ENCODE data around the gene TMEM50A. TPM values are rescaled to one million over a fixed set of nuclear protein-coding genes. Genes with fewer than 3 reads are reported as not detected.
A peak's percentile ranks its signal among the peaks of the same experiment; 100 is the strongest.
"Not testable (repeated sequence)": the region's sequence is repeated elsewhere in the genome, so short reads cannot be mapped to it uniquely, and the experiment has no call there.

The TMEM50A gene
- total RNA-seq, 2 experiments from 2014 or later, result 89.9 to 101 TPM

GRCh38 chr1:25356848-25357247, 18.7 kb downstream of the TMEM50A start:
- peak overlapping the region; percentile 88 for H3K27ac Mint-ChIP-seq
- H3K27me3 Mint-ChIP-seq, result no peaks in the 10 kb centered on the region
- peak overlapping the region; percentile 3 for H3K4me3 Mint-ChIP-seq
- H3K9me3 Mint-ChIP-seq, result no peaks in the 10 kb centered on the region
- no peak for DNase-seq
- peaks cover 37% of the 10 kb centered on the region for H3K4me1 Mint-ChIP-seq
- H3K36me3 Mint-ChIP-seq, result peaks cover 31% of the 10 kb centered on the region

DNA sequence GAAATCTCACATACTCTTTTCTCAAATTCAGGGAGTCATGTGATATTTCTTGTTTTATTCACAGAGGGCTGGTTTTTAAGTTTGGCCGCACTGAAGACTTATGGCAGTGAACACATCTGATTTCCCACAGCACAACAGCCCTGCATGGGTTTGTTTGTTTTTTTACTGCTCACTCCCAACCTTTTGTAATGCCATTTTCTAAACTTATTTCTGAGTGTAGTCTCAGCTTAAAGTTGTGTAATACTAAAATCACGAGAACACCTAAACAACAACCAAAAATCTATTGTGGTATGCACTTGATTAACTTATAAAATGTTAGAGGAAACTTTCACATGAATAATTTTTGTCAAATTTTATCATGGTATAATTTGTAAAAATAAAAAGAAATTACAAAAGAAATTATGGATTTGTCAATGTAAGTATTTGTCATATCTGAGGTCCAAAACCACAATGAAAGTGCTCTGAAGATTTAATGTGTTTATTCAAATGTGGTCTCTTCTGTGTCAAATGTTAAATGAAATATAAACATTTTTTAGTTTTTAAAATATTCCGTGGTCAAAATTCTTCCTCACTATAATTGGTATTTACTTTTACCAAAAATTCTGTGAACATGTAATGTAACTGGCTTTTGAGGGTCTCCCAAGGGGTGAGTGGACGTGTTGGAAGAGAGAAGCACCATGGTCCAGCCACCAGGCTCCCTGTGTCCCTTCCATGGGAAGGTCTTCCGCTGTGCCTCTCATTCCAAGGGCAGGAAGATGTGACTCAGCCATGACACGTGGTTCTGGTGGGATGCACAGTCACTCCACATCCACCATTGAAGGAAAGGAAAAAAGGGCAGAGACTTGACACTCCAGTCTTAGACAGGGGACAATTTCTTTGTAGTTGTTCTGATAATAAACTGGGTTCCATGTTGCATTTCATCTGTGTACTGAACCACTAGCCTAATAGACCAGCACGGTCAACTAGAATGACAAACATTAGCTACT, 22.8 kb downstream of the TMEM50A start:
- Mint-ChIP-seq H3K9me3 (no peaks in the 10 kb centered on the region), H3K27ac (peak overlapping the region; percentile 75), H3K4me1 (peaks cover 29% of the 10 kb centered on the region), H3K4me3 (no peak overlapping the region), H3K27me3 (no peaks in the 10 kb centered on the region), H3K36me3 (peaks cover 25% of the 10 kb centered on the region)
- DNase-seq, result peak; percentile 7

DNA sequence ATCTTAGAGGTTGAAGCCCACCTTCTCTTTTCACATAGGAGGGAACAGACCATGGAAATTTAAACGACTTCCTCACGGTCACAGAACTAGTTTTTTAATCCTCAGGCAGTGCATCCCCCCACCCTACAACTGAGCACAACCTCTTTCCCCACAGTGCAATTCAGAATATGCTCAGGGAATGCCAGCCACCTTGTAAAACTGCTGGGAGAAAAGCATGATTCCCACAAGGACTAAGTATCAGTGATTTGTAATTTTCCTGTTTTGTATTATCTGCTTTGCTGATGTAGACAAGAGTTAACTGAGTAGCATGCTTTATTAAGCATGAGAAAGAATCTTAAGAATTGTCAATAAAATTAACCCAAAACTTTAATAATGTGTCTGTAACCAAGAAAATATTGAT, 23.8 kb downstream of the TMEM50A start:
- no peak overlapping the region for H3K4me3 Mint-ChIP-seq
- no peak for DNase-seq
- no peaks in the 10 kb centered on the region for H3K27me3 Mint-ChIP-seq
- H3K27ac Mint-ChIP-seq, result peak overlapping the region; percentile 75
- no peaks in the 10 kb centered on the region for H3K9me3 Mint-ChIP-seq
- peaks cover 18% of the 10 kb centered on the region for H3K36me3 Mint-ChIP-seq
- peaks cover 22% of the 10 kb centered on the region for H3K4me1 Mint-ChIP-seq

DNA sequence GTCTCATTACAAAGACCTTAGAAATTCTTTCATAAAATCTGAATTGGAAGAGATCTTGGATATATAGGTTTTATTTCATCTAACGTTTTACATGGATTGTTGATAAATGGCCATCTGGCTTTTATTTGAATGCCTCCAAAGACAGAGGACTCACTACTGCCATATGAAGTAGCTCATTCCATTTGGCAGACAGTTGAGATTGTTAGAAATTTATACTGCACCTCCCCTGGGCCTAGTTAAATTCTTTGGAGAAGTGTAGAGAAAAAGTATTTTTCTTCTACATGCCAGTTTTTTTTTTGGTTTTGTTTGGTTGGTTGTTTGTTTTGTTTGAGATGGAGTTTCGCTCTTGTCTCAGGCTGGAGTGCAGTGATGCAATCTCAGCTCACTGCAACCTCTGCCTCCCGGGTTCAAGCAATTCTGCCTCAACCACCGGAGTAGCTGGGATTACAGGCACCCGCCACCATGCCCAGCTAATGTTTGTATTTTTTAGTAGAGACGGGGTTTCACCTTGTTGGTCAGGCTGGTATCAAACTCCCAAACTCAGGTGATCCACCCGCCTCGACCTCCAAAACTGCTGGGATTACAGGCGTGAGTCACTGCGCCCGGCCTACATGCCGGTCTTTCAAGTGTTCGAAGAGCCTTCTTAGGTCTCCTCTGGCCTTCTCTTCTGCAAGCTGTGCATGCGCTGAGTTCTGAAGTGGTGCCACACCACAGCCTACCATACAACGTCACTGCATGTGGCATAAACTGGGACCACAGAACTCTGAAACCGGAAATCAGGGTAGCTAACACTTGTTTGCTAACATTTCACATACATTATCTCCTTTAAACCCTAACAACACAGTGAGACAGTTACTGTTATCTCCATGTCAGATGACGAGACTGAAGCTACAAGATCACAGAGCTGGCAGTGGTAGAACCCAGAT, 24.8 kb downstream of the TMEM50A start:
- H3K9me3 Mint-ChIP-seq, result not testable (repeated sequence)

GRCh38 chr1:25369241-25369640, 31.1 kb downstream of the TMEM50A start:
- H3K4me3 Mint-ChIP-seq, result no peak overlapping the region

More for the DNA sequence above, 24.8 kb downstream of the TMEM50A start:
- not testable (repeated sequence) for H3K27ac Mint-ChIP-seq, H3K27me3 Mint-ChIP-seq, DNase-seq, H3K4me3 Mint-ChIP-seq
- H3K4me1 Mint-ChIP-seq, result peaks cover 13% of the 10 kb centered on the region
- H3K36me3 Mint-ChIP-seq, result peaks cover 14% of the 10 kb centered on the region

DNA sequence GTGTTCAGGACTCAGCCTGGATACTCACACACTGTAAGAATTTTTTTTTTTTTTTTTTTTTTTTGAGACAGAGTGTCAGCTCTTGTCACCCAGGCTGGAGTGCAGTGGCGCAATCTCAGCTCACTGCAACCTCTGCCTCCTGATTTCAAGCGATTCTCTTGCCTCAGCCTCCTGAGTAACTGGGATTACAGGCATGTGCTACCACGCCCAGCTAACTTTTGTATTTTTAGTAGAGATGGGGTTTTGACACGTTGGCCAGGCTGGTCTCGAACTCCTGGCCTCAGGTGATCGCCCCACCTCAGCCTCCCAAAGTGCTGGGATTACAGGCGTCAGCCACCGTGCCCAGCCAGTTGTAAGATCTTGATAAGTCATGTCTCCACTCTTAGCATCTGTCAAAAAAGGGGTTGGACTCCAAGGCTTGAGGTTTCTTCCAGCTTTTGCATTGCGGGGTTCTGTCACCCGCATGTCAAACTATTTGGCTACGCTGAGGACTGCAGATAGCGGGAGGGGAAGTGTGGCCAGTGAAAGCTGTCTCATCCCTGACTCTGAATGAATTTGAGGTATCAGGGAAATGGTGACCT, 31.6 kb downstream of the TMEM50A start:
- H3K27me3 Mint-ChIP-seq, H3K9me3 Mint-ChIP-seq, H3K27ac Mint-ChIP-seq, DNase-seq, H3K4me1 Mint-ChIP-seq, H3K36me3 Mint-ChIP-seq, H3K4me3 Mint-ChIP-seq: not testable (repeated sequence)

More at GRCh38 chr1:25369241-25369640, 31.1 kb downstream of the TMEM50A start:
- Mint-ChIP-seq H3K36me3 (no peaks in the 10 kb centered on the region), H3K27me3 (no peaks in the 10 kb centered on the region), H3K9me3 (no peaks in the 10 kb centered on the region), H3K27ac (no peak overlapping the region), H3K4me1 (no peaks in the 10 kb centered on the region)
- DNase-seq, result no peak

GRCh38 chr1:25371757-25372156, 33.6 kb downstream of the TMEM50A start:
- H3K27ac Mint-ChIP-seq, H3K4me1 Mint-ChIP-seq, H3K4me3 Mint-ChIP-seq, H3K9me3 Mint-ChIP-seq, H3K27me3 Mint-ChIP-seq, DNase-seq, H3K36me3 Mint-ChIP-seq: not testable (repeated sequence)

GRCh38 chr1:25378367-25378766, 40.2 kb downstream of the TMEM50A start:
- not testable (repeated sequence) for H3K4me1 Mint-ChIP-seq, H3K27ac Mint-ChIP-seq, DNase-seq, H3K27me3 Mint-ChIP-seq, H3K9me3 Mint-ChIP-seq, H3K36me3 Mint-ChIP-seq, H3K4me3 Mint-ChIP-seq

- not testable (repeated sequence) for H3K36me3 Mint-ChIP-seq, H3K4me1 Mint-ChIP-seq, H3K27ac Mint-ChIP-seq
These were observed 44.4 kb downstream of the TMEM50A start for GRCh38 chr1:25382543-25382942.

DNA sequence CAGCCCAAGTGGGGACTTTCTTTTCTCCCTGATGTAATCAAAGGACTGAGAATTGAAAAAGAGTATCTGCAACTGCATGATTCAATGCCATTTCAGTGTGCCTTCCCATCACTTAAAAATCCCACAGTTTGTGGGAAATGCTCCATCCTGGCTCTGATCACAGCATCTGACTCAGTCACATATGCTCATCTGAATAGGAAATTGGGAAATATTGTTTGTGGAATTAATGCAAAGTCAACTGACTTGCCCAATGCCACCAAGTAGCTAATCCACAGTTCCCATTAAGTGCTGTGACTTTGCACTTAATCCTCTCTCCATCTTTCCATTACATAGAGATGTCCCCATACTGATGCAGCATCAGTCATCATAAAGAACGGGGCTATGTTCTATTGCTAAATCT, 45.0 kb downstream of the TMEM50A start:
- not testable (repeated sequence) for H3K4me1 Mint-ChIP-seq, H3K4me3 Mint-ChIP-seq, DNase-seq, H3K36me3 Mint-ChIP-seq, H3K9me3 Mint-ChIP-seq, H3K27me3 Mint-ChIP-seq, H3K27ac Mint-ChIP-seq

More at GRCh38 chr1:25382543-25382942, 44.4 kb downstream of the TMEM50A start:
- H3K4me3 Mint-ChIP-seq, H3K9me3 Mint-ChIP-seq, DNase-seq, H3K27me3 Mint-ChIP-seq: not testable (repeated sequence)

DNA sequence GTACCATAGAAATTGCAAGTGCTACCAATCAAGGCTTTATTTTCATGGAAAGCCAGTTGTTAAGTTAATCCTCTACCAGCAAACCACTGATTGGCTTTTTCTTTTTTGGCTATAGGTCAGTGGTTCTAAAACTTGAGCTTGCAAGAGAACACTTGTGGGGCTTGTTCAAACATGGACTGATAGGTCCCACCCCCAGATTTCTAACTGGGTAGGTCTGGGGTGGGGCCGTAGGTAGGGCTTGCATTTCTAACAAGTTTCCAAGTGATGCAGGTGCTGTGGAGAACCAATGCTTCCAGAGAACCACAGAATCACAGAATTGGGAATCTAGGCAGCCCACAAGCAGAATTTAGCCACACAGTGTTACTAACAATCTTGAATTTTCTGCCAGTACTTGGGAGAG, 45.7 kb downstream of the TMEM50A start:
- not testable (repeated sequence) for DNase-seq, H3K4me3 Mint-ChIP-seq, H3K36me3 Mint-ChIP-seq, H3K27ac Mint-ChIP-seq, H3K4me1 Mint-ChIP-seq, H3K27me3 Mint-ChIP-seq, H3K9me3 Mint-ChIP-seq

- not testable (repeated sequence) for H3K4me3 Mint-ChIP-seq, H3K36me3 Mint-ChIP-seq, H3K4me1 Mint-ChIP-seq, H3K27me3 Mint-ChIP-seq, DNase-seq, H3K9me3 Mint-ChIP-seq, H3K27ac Mint-ChIP-seq
These were observed 49.0 kb downstream of the TMEM50A start for GRCh38 chr1:25387096-25387495.

- not testable (repeated sequence) for H3K4me3 Mint-ChIP-seq, H3K36me3 Mint-ChIP-seq, DNase-seq
These were observed 50.6 kb downstream of the TMEM50A start for GRCh38 chr1:25388691-25389090.

DNA sequence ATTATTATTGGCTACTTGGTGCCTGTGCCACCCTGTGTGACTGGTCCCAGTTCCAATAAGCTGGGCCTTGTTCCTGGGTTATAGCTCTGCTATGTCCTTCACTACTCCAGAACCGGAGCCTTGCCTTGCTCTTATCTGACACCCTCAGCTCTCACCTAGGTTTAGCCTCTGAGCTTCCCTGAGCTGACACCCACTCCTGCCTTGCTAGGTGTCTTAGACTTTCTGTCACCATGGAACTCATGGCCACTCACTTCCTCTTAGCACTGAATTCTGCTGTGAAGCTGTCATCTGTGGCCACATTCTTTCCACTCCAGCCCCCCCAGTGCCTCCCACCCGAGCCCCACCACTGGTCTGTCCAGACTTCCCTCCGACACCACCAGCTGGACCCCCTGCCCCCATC, 51.6 kb downstream of the TMEM50A start:
- not testable (repeated sequence) for H3K9me3 Mint-ChIP-seq, DNase-seq, H3K4me3 Mint-ChIP-seq, H3K4me1 Mint-ChIP-seq, H3K36me3 Mint-ChIP-seq, H3K27ac Mint-ChIP-seq, H3K27me3 Mint-ChIP-seq

More at GRCh38 chr1:25388691-25389090, 50.6 kb downstream of the TMEM50A start:
- H3K27ac Mint-ChIP-seq, H3K4me1 Mint-ChIP-seq, H3K9me3 Mint-ChIP-seq, H3K27me3 Mint-ChIP-seq: not testable (repeated sequence)

- Mint-ChIP-seq H3K4me3 (no peak overlapping the region), H3K27ac (no peak overlapping the region), H3K36me3 (no peaks in the 10 kb centered on the region), H3K9me3 (no peaks in the 10 kb centered on the region), H3K4me1 (no peaks in the 10 kb centered on the region), H3K27me3 (peaks cover 5% of the 10 kb centered on the region)
- no peak for DNase-seq
These were observed 54.7 kb downstream of the TMEM50A start for GRCh38 chr1:25392841-25393240.

Measured in activated naive CD8-positive, alpha-beta T cell treated with anti-CD3 and anti-CD28 coated beads for 36 hours (primary cell).